T-cell (primary cell): ENCODE data around the gene TMC1. TPM values are rescaled to one million over a fixed set of nuclear protein-coding genes. Genes with fewer than 3 reads are reported as not detected.
"Not testable (repeated sequence)": the region's sequence is repeated elsewhere in the genome, so short reads cannot be mapped to it uniquely, and the experiment has no call there.

Source experiments
- ATAC-seq, 4 experiments: fragments of 200-7000 bp in 3 of 4; fragments of 150-1000 bp in 1 of 4; cut with Tn5 transposase; replicated peaks in 1 of 4; 1 replicate in 3 of 4; 2 replicates in 1 of 4; pipeline ENCODE4 v1.10.0; 2021; ENCODE audit warnings: moderate library complexity in 3 of 4, mild to moderate bottlenecking in 2 of 4, moderate number of reproducible peaks in 1 of 4
- CTCF ChIA-PET, 2 donors: fragments of 300-600 bp; sonication (Branson Sonifier 250); formaldehyde crosslinking; loops; one replicate each; lab custom pipeline; 2022; ENCODE audit warnings: antibody characterized with exemption in 2 of 2; lab: Charles Lee
- POLR2A ChIA-PET, 2 donors: fragments of 300-600 bp; sonication (Branson Sonifier 250); formaldehyde crosslinking; loops; one replicate each; lab custom pipeline; 2022; ENCODE audit warnings: antibody characterized with exemption in 2 of 2; lab: Charles Lee
- DNase-seq, 35 experiments: peaks; one replicate each; pipeline versions ENCODE4 v3.0.0 to v3.0.0-alpha.2; 2013 to 2023
- H3K27ac ChIP-seq: one replicate; pipeline ENCODE4 v1.5.1; 2013; ENCODE audit warnings: low read length
- H3K27me3 ChIP-seq, 2 experiments: replicated peaks in 1 of 2; 1 replicate in 1 of 2; 2 replicates in 1 of 2; pipeline versions ENCODE4 v1.6.1 to v1.7.0; 2013; ENCODE audit warnings: low read length in 1 of 2, mixed read lengths in 1 of 2; ENCODE audit not compliant: control insufficient read depth in 2 of 2, insufficient read depth in 2 of 2; ENCODE audit errors: extremely low read depth in 1 of 2
- H3K36me3 ChIP-seq, 2 donors: 1 replicate in 1 of 2; 2 replicates in 1 of 2; pipeline versions ENCODE4 v1.6.1 to v1.7.0; 2013; ENCODE audit warnings: low read length in 1 of 2; ENCODE audit not compliant: control insufficient read depth in 2 of 2, insufficient read depth in 1 of 2; ENCODE audit errors: extremely low read depth in 1 of 2
- H3K4me1 ChIP-seq, 2 experiments: 1 replicate in 1 of 2; 2 replicates in 1 of 2; pipeline versions ENCODE4 v1.6.1 to v1.7.0; 2013; ENCODE audit warnings: low read length in 2 of 2, mixed read lengths in 1 of 2; ENCODE audit not compliant: insufficient read depth in 2 of 2, control insufficient read depth in 1 of 2; ENCODE audit errors: extremely low read depth in 1 of 2
- H3K4me3 ChIP-seq, 2 donors: 1 replicate in 1 of 2; 2 replicates in 1 of 2; pipeline versions ENCODE4 v1.5.1 to v1.7.0; 2013; ENCODE audit warnings: mild to moderate bottlenecking in 2 of 2, low read length in 1 of 2, moderate library complexity in 1 of 2; ENCODE audit not compliant: control insufficient read depth in 1 of 2; ENCODE audit errors: extremely low read depth in 1 of 2
- H3K9me3 ChIP-seq: 2 replicates; pipeline ENCODE4 v1.7.0; 2013
- H3K27ac Mint-ChIP-seq, 2 donors: one replicate each; pipeline ENCODE4 v1.8.0; 2020 to 2021; ENCODE audit warnings: mild to moderate bottlenecking in 2 of 2, mixed read lengths in 2 of 2
- H3K27me3 Mint-ChIP-seq, 2 donors: one replicate each; pipeline ENCODE4 v1.8.0; 2021 to 2022; ENCODE audit warnings: mixed read lengths in 2 of 2
- H3K36me3 Mint-ChIP-seq: one replicate; pipeline ENCODE4 v1.8.0; 2021; ENCODE audit warnings: mixed read lengths
- H3K4me1 Mint-ChIP-seq, 3 donors: one replicate each; pipeline ENCODE4 v1.8.0; 2020 to 2022; ENCODE audit warnings: mixed read lengths in 3 of 3, mild to moderate bottlenecking in 1 of 3
- H3K4me3 Mint-ChIP-seq, 3 donors: one replicate each; pipeline ENCODE4 v1.8.0; 2020 to 2022; ENCODE audit warnings: mild to moderate bottlenecking in 3 of 3, mixed read lengths in 3 of 3, moderate library complexity in 3 of 3
- H3K9me3 Mint-ChIP-seq, 3 donors: one replicate each; pipeline ENCODE4 v1.8.0; 2020 to 2022; ENCODE audit warnings: mixed read lengths in 3 of 3
- WGBS: methylation state at CpG from one replicate; pipeline ENCODE4 v1.1.5; 2013; ENCODE audit warnings: missing lambda C conversion rate; ENCODE audit not compliant: insufficient coverage; 5-methylcytosine and 5-hydroxymethylcytosine counted together
- total RNA-seq, 35 experiments: library from RNA in 6 of 35; stranded (reverse) in 6 of 35; fragments of 120-200 nt in 1 of 35; gene quantifications; one replicate each; pipeline versions ENCODE4 v1.2.1 to v1.2.4 and lab custom pipeline; 2013 to 2026

The TMC1 gene
- total RNA-seq, 5 donors from 2014 or later (not counting 1 experiment from before 2014, with no cell fraction given): not detected

GRCh38 chr9:72843520-72844439 lies 322.4 kb downstream of the TMC1 start:
- 88% methylated on average over 4 of the region's 9 CpGs for WGBS
- no peaks in the 10 kb centered on the region for H3K9me3 ChIP-seq
- peaks cover 3 to 27% (median 23%) of the 10 kb centered on the region in 3 donors for H3K9me3 Mint-ChIP-seq

GRCh38 chr9:72844440-72844768 lies 323.0 kb downstream of the TMC1 start:
- Histone ChIP-seq H3K27me3 (no peaks in the 10 kb centered on the region), H3K4me3 (no peak overlapping the region), H3K4me1 (no peaks in the 10 kb centered on the region), H3K9me3 (no peaks in the 10 kb centered on the region), H3K27ac (no peak overlapping the region), H3K36me3 (no peaks in the 10 kb centered on the region)
- POLR2A ChIA-PET: no interaction called here
- no peak for DNase-seq
- no peak overlapping the region for H3K27ac Mint-ChIP-seq
- no peak overlapping the region for H3K4me3 Mint-ChIP-seq
- peaks cover 3 to 27% (median 23%) of the 10 kb centered on the region in 3 donors for H3K9me3 Mint-ChIP-seq
- no peak for ATAC-seq
- H3K4me1 Mint-ChIP-seq: no peaks in the 10 kb centered on the region
- H3K27me3 Mint-ChIP-seq: peaks cover 0 to 5% of the 10 kb centered on the region in 2 donors
- CTCF ChIA-PET: no interaction called here
- 100% methylated on average over 1 of the region's 1 CpG for WGBS
- no peaks in the 10 kb centered on the region for H3K36me3 Mint-ChIP-seq

More at GRCh38 chr9:72843520-72844439, 322.4 kb downstream of the TMC1 start:
- POLR2A ChIA-PET: no interaction called here
- peaks cover 0 to 5% of the 10 kb centered on the region in 2 donors for H3K27me3 Mint-ChIP-seq
- H3K36me3 Mint-ChIP-seq: no peaks in the 10 kb centered on the region
- CTCF ChIA-PET: no interaction called here
- Histone ChIP-seq H3K27me3 (no peaks in the 10 kb centered on the region), H3K4me3 (no peak overlapping the region), H3K36me3 (no peaks in the 10 kb centered on the region), H3K4me1 (no peaks in the 10 kb centered on the region), H3K27ac (no peak overlapping the region)
- DNase-seq: no peak
- no peak overlapping the region for H3K27ac Mint-ChIP-seq
- ATAC-seq: no peak
- H3K4me3 Mint-ChIP-seq: no peak overlapping the region
- no peaks in the 10 kb centered on the region for H3K4me1 Mint-ChIP-seq

- H3K4me3 Mint-ChIP-seq, H3K27me3 Mint-ChIP-seq, H3K27ac ChIP-seq, H3K36me3 ChIP-seq, H3K9me3 ChIP-seq, DNase-seq, H3K4me1 Mint-ChIP-seq, H3K4me1 ChIP-seq, POLR2A ChIA-PET, H3K36me3 Mint-ChIP-seq, H3K27me3 ChIP-seq, CTCF ChIA-PET, H3K27ac Mint-ChIP-seq, H3K4me3 ChIP-seq, ATAC-seq: not testable (repeated sequence)
- WGBS: 85% methylated on average over 2 of the region's 3 CpGs
- peaks cover 3 to 27% (median 23%) of the 10 kb centered on the region in 3 donors for H3K9me3 Mint-ChIP-seq
These were observed 323.6 kb downstream of the TMC1 start for GRCh38 chr9:72845052-72845451.

- ATAC-seq, H3K4me1 ChIP-seq, H3K4me1 Mint-ChIP-seq, POLR2A ChIA-PET, DNase-seq, H3K27me3 ChIP-seq, H3K27ac Mint-ChIP-seq, H3K27ac ChIP-seq, H3K27me3 Mint-ChIP-seq, H3K9me3 ChIP-seq, H3K36me3 Mint-ChIP-seq, CTCF ChIA-PET, H3K4me3 ChIP-seq, H3K4me3 Mint-ChIP-seq, H3K36me3 ChIP-seq: not testable (repeated sequence)
- H3K9me3 Mint-ChIP-seq: peaks cover 0 to 17% (median 11%) of the 10 kb centered on the region in 3 donors
- no CpG with 5 or more reads among the region's 4 CpGs for WGBS
These were observed 328.8 kb downstream of the TMC1 start for GRCh38 chr9:72850209-72850608.

GRCh38 chr9:72855321-72855720 lies 333.9 kb downstream of the TMC1 start:
- no peak overlapping the region for H3K27ac Mint-ChIP-seq
- no peaks in the 10 kb centered on the region for H3K27me3 Mint-ChIP-seq
- H3K36me3 Mint-ChIP-seq: no peaks in the 10 kb centered on the region

GRCh38 chr9:72855890-72856523 lies 334.6 kb downstream of the TMC1 start:
- Mint-ChIP-seq H3K9me3 (no peaks in the 10 kb centered on the region), H3K36me3 (no peaks in the 10 kb centered on the region), H3K4me1 (no peaks in the 10 kb centered on the region), H3K27me3 (no peaks in the 10 kb centered on the region), H3K27ac (no peak overlapping the region), H3K4me3 (no peak overlapping the region)
- ChIA-PET POLR2A (no interaction called here), CTCF (no interaction called here)
- Histone ChIP-seq H3K27ac (no peak overlapping the region), H3K9me3 (no peaks in the 10 kb centered on the region), H3K36me3 (no peaks in the 10 kb centered on the region), H3K27me3 (no peaks in the 10 kb centered on the region), H3K4me3 (no peak overlapping the region), H3K4me1 (no peaks in the 10 kb centered on the region)
- 96% methylated on average over 3 of the region's 5 CpGs for WGBS
- DNase-seq (no peak), ATAC-seq (no peak)

More at GRCh38 chr9:72855321-72855720, 333.9 kb downstream of the TMC1 start:
- Histone ChIP-seq H3K4me3 (no peak overlapping the region), H3K27ac (no peak overlapping the region), H3K4me1 (no peaks in the 10 kb centered on the region), H3K36me3 (no peaks in the 10 kb centered on the region), H3K27me3 (no peaks in the 10 kb centered on the region), H3K9me3 (no peaks in the 10 kb centered on the region)
- Mint-ChIP-seq H3K4me3 (no peak overlapping the region), H3K9me3 (no peaks in the 10 kb centered on the region), H3K4me1 (no peaks in the 10 kb centered on the region)
- DNase-seq (no peak), ATAC-seq (no peak)
- POLR2A ChIA-PET: no interaction called here
- CTCF ChIA-PET: no interaction called here
- no CpG with 5 or more reads among the region's 1 CpG for WGBS
